Inferior parietal cortex (tissue), 1 donor: Measurements from ENCODE around the gene INAFM2.

Experiments used
- DNase-seq: peaks from one replicate; pipeline ENCODE4 v3.0.0-alpha.2; 2016; ENCODE audit errors: extremely low spot score

Gene INAFM2

GRCh38 chr15:40344217-40344616, 20.7 kb downstream of the INAFM2 start:
- DNase-seq = no peak

DNA sequence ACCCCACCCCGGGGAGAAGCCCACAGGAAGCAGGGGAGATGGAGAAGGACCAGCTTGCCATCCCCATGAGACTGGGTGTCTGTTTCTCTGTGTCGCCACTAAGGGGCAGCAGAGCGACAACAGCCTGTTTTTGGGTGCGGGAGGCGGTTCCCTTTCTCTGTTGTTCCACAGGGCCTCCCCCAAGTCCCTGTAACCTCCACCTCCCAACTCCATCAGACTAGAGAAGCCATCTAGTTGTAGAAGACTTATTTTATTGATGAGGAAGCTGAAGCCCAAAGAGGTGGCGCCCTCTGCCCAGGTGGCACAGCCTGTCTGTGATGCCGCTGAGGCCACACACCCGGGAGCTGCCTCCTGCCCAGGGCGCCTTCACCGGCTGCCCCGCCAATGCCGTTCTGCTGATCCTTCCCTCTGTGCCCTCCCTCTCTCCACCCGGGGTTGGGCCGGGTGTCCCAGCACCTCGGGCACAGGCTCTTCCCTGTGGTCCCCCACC, 21.2 kb downstream of the INAFM2 start:
- DNase-seq = peak; percentile 68

DNA sequence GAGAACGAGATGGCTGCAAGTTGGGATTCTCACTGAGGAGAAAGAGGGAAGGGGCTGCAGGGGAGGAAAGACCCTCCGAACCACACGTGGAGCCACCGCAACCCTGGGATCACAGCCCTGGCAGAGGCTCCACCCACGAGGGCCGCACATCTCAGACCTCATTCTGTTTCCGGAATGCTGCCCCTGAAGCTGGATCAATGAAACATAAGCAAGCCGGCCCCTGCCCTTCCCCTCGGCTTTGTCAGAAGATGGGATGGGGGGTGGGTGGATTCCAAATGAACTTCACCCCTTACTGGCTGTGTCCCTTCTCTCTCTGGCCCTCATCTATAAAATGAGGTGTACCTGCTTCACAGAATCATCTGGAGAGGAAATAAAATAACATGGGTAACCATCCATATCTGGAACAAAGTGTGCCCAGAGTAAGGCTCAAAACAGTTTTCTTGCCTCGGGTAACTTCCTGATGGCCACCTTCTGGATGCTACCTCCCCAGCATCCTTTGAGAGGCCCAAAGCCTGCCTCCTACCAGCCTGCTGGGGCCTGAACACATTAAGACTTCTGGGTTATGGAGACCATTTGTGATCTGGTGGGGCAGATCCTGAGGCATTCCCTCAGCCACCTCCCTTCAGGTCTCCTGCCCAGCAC, 21.9 kb downstream of the INAFM2 start:
- DNase-seq = no peak

DNA sequence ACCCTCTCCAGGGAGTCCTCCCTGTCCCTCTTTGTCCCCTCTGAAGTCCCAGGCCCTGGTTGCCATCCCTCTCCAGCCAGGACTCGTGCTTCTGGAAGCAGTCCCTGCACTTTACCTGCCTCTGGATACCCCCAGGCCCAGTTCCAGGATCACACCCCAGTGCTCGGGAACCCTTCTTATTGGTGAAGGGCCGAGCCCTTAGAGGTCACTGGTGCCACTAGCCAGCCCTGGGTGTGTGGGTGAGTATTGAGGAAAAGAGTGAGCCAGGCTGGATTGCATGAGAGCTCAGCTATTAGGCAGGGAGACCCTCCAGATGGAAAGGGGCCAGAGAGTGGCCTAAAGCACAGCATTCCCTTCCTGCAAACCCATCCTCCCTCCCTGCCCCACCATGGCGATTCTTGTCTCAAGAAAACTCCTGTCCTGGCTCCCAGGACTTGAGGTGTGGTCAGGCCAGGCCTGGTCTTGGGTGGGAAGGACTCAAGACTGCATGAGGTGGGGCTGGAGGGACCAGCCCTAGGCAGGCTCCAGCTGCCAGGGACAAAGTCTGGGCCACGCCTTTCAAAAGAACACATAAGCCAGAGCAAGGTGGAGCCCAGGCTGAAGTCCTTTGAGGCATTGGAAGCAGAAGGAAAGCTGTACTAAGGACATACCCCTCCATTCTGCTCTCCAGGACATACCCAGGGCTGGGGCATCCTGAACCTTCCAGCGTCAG, 22.5 kb downstream of the INAFM2 start:
- no peak for DNase-seq

DNA sequence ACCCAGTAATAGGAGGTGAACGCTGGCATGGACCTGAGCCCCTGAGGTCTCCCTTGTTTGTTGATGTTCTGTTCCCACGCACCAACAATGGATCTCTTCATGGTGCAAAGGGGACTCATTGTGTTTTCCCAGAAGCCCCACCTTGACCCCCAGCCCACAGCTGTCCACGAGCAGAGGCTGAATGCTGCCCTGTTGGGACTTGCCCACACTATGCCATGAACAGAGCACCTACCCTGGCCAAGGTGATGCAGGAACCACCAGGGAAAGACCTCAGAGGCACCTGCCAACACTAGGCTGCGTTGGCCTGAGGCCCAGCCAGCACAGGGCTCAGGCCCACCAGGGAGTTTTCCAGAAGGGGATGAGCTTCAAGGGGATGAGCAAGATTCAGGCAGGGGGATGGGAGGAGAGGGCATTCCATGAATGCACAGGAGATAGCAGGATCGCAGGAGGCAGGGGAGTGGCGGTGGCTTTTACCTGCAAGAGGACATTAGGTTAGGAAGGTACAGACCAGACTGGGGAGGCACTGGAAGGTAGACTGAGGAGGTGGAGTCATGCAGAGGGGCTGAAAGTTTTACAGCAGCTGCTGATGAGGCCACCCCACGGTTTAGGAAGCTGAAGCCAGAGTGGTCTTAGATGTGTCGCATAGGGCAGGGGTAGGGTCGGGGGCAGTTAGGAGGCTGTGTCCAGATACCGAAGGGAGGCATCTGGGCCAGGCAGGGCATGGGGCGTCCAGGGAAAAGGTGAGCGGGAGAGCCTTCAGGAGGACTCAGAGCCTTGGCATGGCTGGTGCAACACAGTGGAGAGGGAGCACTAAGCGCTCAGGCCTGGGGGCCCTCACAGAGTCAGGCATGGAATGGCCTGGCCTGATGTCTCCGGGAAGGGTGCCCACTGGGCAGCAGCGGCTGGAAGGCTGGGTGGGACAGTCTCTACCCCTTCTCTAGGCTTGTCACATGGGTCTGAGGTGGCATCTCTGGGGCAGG, 23.4 kb downstream of the INAFM2 start:
- DNase-seq = no peak

DNA sequence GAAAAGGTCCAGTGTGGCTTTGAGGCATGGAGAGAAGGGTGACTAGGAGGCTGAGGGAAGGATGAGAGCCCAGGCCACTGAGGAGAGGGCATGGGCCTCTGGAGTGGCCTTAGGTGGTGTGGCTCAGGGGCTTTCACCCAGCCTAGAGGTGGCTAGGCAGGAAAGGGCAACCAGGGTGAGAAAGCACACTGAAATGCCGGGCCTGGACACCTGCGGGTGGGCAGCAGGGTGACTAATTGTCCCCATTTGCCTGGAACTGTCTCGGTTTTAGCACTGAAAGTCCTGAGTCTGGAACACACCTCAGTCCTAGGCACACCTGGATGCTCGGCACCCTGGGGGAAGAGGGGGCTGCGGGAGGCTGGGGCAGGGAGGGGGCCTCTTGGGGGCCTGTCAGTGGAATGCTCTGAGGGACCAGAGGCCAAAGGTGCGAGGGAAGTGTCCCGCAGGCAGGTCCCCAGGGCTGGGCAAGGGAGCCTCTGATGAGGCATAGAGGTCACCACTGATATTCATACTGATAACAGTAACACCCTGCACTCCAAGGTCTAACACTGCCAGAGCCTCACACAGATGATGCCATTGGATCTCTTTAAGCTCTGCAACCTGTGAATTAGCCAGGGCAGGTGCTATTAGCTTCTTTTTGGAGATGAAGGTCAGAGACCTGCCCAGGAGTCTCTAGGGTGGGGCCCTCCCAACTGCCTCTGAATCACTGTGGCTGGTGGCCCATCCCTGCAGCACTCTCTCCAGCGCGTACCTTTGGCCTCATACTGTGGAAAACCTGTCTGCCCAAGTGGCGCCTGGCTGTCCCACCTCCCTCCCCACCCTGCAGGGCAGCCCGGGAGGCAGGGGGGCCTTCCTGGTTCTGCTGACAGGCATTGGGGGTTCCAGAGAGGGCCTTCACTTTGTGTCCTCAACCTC, 24.3 kb downstream of the INAFM2 start:
- no peak for DNase-seq

DNA sequence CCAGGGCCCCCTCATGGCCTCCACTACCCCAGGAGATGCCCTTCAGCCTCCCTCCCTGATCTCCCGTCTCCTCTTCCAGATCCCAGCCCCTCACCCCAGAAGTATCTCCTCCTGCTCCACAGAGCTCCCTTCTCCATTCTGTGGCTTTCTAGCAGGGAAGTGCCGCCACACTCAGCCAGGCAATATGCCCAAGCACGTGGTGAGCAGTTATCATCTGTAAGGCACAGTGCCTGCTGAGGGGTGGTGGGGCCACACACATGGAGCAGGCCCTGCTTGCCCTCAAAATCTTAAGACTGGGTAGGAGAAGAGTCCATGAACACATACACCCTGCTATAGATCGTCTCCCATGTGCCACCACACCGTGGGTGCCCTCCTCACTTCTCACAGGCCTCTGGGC, 25.0 kb downstream of the INAFM2 start:
- no peak for DNase-seq

GRCh38 chr15:40349163-40349562, 25.7 kb downstream of the INAFM2 start:
- no peak for DNase-seq

DNA sequence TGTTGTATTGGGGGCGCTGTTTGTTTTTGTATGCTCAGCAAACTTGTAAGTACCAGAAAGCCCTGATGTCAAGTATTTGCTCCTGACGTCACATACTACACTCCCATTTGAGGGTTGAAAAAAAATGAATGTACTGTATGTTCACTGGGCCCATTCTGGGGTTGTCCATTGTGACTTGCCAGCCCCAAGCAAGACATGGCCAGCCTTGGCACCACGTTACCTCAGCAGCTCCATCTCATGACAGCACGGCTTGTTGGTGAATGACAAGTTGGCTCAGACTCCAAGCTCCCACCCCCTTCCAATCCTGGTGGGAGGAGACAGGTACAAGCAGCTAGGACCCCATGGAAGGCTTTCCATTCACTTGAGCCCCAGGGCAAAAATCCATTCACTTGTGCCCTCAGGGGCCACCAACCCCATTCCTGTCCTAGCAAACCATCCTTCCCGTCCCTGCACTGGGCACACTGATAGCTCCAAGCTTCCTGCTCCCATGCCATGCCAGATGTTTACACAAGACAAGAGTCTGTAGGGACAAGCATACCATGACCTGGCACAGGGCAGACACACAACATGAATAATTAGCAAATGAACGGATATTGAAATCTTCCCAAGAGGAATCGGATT, 28.9 kb downstream of the INAFM2 start:
- no peak for DNase-seq

DNA sequence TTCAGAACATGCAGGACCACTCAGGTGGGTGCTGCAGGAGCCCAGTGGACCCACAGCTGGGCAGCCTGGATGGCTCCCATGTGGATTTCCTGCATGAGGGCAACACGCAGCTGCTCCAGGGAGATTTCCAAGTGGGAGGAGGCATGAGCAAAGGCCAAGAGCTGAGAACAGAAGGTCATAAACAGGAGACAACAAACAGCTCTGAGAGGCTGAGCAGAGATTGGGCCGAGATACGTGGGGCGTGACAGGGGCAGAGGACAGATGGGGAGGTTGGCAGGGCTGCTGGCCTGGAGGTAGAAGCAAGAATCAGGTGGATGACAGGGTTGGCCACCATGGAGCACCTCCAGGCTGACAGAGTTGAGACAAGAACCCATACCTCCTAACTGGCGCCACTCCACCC, 30.2 kb downstream of the INAFM2 start:
- no peak for DNase-seq

- peak; percentile 44 for DNase-seq
Observed at GRCh38 chr15:40354408-40355171, 31.1 kb downstream of the INAFM2 start.

GRCh38 chr15:40355976-40356585, 32.6 kb downstream of the INAFM2 start:
- DNase-seq = no peak

- DNase-seq = no peak
Observed at GRCh38 chr15:40357246-40357645, 33.8 kb downstream of the INAFM2 start.

GRCh38 chr15:40357723-40358470, 34.4 kb downstream of the INAFM2 start, which contains the start of gene DISP2:
DISP2 (plus strand) TSS chr15:40358219; CDS start chr15:40358322, 103 bp downstream.
- peak; percentile 77 for DNase-seq

DNA sequence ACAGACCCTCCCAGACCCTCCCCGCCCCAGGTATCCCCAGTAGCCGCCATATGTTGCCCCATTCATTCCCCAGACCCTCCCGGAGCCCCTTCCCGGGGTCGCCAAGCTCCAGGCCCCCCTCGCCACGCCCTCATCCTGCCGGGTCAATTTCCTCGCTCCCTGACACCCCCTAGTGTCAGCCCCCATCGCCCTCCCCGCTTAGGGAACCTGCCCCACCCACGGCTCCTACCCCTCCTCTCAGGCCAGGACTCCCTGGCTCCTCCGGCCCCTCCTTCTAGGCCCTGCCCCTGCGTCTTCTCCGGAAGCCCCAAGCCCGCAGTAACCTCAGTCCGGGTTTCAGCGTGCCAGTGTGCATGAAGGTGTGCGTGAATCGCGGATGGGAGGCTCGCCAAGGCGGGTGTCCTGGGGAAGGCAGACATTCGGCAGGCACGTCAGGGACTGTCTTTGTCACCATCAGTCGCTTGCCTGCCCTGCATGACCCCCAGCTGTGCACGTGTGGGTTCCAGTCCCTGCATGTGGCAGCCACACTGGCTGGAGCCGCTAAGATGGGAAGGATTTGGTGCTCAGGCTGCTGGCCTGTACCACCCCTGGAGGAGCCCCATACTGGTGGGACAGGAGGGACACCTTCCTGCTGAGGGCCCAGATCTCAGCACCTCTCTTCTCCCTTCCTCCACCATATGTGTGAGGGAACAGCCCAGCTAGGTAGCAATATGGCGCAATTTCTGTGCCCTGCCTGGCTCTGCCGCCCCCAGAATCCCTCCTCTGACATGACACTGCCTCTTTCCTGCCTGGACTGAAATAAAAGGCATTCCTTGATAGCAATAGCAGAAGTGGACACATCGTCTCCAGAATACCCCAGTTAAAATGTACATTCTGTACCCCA, 35.2 kb downstream of the INAFM2 start:
- DNase-seq = no peak

- DNase-seq = no peak
Observed at GRCh38 chr15:40360015-40360414, 36.5 kb downstream of the INAFM2 start.

DNA sequence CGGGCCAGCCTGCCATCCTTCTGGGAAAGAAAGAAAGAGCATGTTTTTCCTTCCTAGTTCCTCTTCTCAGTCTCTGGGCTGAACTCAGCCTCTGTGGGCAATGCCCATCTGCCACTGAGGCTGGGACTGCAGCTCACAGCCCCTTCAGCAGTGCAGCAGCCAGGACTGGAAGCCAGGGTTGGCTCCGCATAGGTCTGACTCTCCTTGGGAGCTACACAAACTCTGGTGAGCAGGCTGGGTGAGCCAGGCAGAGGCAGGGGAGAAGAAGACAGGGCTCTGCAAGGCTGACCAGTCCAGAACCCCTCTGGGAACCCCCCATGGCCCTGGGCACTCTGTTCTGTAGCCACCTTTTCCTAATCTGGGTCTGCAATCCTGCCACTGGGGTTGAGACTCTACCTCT, 38.1 kb downstream of the INAFM2 start:
- DNase-seq = no peak

DNA sequence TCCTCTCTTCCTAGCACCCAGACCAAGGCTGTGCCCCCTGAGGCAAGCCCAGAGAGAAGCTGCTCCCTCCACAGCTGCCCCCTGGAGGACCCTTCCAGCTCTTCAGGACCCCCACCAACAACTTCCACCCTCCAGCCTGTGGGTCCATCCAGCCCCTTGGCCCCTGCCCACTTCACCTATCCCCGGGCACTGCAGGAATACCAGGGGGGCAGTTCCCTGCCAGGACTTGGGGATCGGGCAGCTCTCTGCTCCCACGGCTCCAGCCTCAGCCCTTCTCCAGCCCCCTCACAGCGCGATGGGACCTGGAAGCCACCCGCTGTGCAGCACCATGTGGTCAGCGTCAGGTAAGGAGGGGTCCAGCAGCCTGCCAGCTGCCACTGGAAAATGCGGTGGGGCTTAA, 40.1 kb downstream of the INAFM2 start:
- DNase-seq = no peak
